ENCODE results near the gene KCNJ2.

The KCNJ2 gene

DNA sequence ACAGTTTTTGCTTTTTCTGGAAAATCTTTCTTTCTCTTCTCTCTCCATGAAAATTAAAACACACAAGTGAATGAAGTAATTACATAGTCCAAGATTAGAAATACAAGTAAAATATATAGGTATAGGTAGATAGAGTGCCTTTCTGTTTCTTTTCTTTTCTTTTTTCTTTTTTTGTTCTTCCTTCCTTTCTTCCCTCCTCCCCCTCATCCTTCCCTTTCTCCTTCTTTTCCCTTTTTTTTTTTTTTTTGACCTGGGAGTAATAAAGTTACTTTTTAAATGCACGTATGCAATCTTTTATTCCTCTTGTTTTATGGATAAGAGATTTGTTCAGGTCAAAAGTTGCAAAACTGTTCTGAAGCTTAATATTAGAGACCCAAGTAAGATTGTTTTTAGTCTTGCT lies 34.6 kb upstream of the KCNJ2 start:
- H4K20me1 ChIP-seq (ENCODE audit: insufficient read depth, low read length, poor library complexity, severe bottlenecking) = no peaks in the 10 kb centered on the region
- no peaks in the 10 kb centered on the region for H3K36me3 ChIP-seq (ENCODE audit: insufficient read depth, low read length)
- H3K79me2 ChIP-seq (ENCODE audit: insufficient read depth, low read length) = no peaks in the 10 kb centered on the region
- H3K4me1 ChIP-seq (ENCODE audit: insufficient read depth, low read length, poor library complexity, severe bottlenecking) = no peaks in the 10 kb centered on the region
- no peak overlapping the region for H3K4me2 ChIP-seq (ENCODE audit: low read depth, low read length, poor library complexity, severe bottlenecking)
- H3F3A ChIP-seq (ENCODE audit: low read depth) = no peaks in the 10 kb centered on the region
- H2AFZ ChIP-seq (ENCODE audit: low read length) = no peak overlapping the region
- H3K4me3 ChIP-seq (ENCODE audit: low read length, poor library complexity, severe bottlenecking) = no peak overlapping the region
- no peaks in the 10 kb centered on the region for H3K9me2 ChIP-seq (replicated peaks; ENCODE audit: low read depth, low read length)
- no peaks in the 10 kb centered on the region for H3K27me3 ChIP-seq (ENCODE audit: insufficient read depth, low read length, poor library complexity, severe bottlenecking)
- TF ChIP-seq, protein P1, sequence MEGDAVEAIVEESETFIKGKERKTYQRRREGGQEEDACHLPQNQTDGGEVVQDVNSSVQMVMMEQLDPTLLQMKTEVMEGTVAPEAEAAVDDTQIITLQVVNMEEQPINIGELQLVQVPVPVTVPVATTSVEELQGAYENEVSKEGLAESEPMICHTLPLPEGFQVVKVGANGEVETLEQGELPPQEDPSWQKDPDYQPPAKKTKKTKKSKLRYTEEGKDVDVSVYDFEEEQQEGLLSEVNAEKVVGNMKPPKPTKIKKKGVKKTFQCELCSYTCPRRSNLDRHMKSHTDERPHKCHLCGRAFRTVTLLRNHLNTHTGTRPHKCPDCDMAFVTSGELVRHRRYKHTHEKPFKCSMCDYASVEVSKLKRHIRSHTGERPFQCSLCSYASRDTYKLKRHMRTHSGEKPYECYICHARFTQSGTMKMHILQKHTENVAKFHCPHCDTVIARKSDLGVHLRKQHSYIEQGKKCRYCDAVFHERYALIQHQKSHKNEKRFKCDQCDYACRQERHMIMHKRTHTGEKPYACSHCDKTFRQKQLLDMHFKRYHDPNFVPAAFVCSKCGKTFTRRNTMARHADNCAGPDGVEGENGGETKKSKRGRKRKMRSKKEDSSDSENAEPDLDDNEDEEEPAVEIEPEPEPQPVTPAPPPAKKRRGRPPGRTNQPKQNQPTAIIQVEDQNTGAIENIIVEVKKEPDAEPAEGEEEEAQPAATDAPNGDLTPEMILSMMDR (conservative IDR thresholded peaks at IDR 0.05; ENCODE audit: low read length) = no peak
- TF ChIP-seq EZH2phosphoT487 (IDR thresholded peaks at IDR 0.05; ENCODE audit: borderline replicate concordance) = no peak
- no peak overlapping the region for H3K9ac ChIP-seq (ENCODE audit: low read depth, low read length, poor library complexity, severe bottlenecking)
- H3K9me3 ChIP-seq (ENCODE audit: insufficient read depth, low read depth, low read length) = no peaks in the 10 kb centered on the region

DNA sequence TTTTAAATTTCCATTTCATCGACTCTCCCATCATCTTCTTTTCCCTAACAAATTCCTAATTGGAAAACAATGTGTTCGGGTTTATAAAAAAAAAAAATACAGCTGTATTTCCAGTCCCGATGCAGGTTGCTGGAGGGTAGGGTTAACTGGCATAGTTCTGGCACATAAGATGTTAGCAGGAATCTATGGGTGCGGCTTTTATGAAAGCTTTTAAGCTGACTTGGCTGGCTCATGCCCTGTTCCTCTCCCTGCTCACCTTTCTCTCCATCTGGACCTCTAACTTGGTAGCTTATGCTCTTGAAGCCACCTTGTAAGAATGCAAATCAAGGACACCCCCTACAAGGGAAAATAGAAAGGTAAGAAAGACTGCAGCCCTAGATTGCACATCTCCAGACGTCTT lies 33.2 kb upstream of the KCNJ2 start:
- Histone ChIP-seq H3K79me2 (ENCODE audit: insufficient read depth, low read length) (no peaks in the 10 kb centered on the region), H2AFZ (ENCODE audit: low read length) (no peak overlapping the region), H3K9me3 (ENCODE audit: insufficient read depth, low read depth, low read length) (no peaks in the 10 kb centered on the region), H3F3A (ENCODE audit: low read depth) (no peaks in the 10 kb centered on the region), H3K36me3 (ENCODE audit: insufficient read depth, low read length) (no peaks in the 10 kb centered on the region), H3K4me1 (ENCODE audit: insufficient read depth, low read length, poor library complexity, severe bottlenecking) (no peaks in the 10 kb centered on the region), H3K9ac (ENCODE audit: low read depth, low read length, poor library complexity, severe bottlenecking) (no peak overlapping the region), H3K4me3 (ENCODE audit: low read length, poor library complexity, severe bottlenecking) (no peak overlapping the region), H3K27me3 (ENCODE audit: insufficient read depth, low read length, poor library complexity, severe bottlenecking) (no peaks in the 10 kb centered on the region), H3K9me2 (replicated peaks; ENCODE audit: low read depth, low read length) (no peaks in the 10 kb centered on the region), H4K20me1 (ENCODE audit: insufficient read depth, low read length, poor library complexity, severe bottlenecking) (no peaks in the 10 kb centered on the region), H3K4me2 (ENCODE audit: low read depth, low read length, poor library complexity, severe bottlenecking) (no peak overlapping the region)
- TF ChIP-seq, protein P1 (conservative IDR thresholded peaks at IDR 0.05; ENCODE audit: low read length) = no peak
- TF ChIP-seq EZH2phosphoT487 (IDR thresholded peaks at IDR 0.05; ENCODE audit: borderline replicate concordance) = no peak

DNA sequence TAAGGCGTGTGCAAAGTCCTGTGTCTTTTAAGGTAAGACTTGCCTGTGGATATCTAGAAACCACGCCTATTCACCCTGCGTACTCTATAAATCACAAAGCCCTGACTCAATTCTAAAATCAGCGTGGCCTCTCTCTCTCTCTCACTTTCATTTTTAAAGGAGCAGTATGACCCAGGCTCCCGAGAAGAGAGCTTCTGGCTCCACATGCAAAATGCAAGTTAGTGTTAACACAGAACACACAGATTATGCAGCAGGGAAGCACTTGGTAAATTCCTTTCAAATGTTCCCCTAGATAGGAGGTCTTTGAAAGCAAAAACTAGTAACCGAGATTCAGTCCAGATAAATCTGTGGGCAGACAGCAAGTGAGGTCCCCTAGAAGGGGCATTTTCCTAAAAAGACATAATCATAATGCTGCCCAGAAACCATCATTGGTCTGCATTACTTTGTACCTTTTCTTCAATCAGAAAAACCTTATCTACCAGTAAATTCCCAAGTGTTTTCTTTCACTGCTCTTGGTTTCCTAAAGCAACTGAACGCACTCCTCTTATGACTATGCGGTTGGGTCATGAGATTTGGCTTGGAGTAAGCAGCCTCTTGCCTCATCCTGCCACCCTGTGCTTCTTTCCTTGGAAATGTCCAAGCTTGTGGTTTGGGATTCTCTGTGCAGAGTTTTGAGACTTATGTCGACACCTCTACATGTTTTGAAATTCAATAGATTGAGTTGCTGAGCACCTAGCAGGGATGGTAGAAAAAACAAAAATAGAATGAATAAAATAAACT lies 31.7 kb upstream of the KCNJ2 start:
- Histone ChIP-seq H3K4me3 (ENCODE audit: low read length, poor library complexity, severe bottlenecking) (no peak overlapping the region), H3K9me2 (replicated peaks; ENCODE audit: low read depth, low read length) (no peaks in the 10 kb centered on the region), H3K9me3 (ENCODE audit: insufficient read depth, low read depth, low read length) (no peaks in the 10 kb centered on the region), H3F3A (ENCODE audit: low read depth) (no peaks in the 10 kb centered on the region), H3K27me3 (ENCODE audit: insufficient read depth, low read length, poor library complexity, severe bottlenecking) (no peaks in the 10 kb centered on the region), H2AFZ (ENCODE audit: low read length) (no peak overlapping the region), H4K20me1 (ENCODE audit: insufficient read depth, low read length, poor library complexity, severe bottlenecking) (no peaks in the 10 kb centered on the region), H3K4me2 (ENCODE audit: low read depth, low read length, poor library complexity, severe bottlenecking) (no peak overlapping the region), H3K9ac (ENCODE audit: low read depth, low read length, poor library complexity, severe bottlenecking) (no peak overlapping the region), H3K36me3 (ENCODE audit: insufficient read depth, low read length) (no peaks in the 10 kb centered on the region), H3K79me2 (ENCODE audit: insufficient read depth, low read length) (no peaks in the 10 kb centered on the region), H3K4me1 (ENCODE audit: insufficient read depth, low read length, poor library complexity, severe bottlenecking) (peaks cover 7% of the 10 kb centered on the region)
- no peak for TF ChIP-seq EZH2phosphoT487 (IDR thresholded peaks at IDR 0.05; ENCODE audit: borderline replicate concordance)
- TF ChIP-seq, protein P1 (conservative IDR thresholded peaks at IDR 0.05; ENCODE audit: low read length) = no peak
